WERI-Rb-1 (cell line): ENCODE results near the gene OSBPL6.

Source experiments
- DNase-seq: peaks from one replicate; pipeline ENCODE4 v3.0.0-alpha.2; 2020
- H3K27ac ChIP-seq: fragments of 250-450 bp; sonication (Bioruptor Pico); 2 replicates; pipeline ENCODE4 v1.5.1; 2020; ENCODE audit warnings: mild to moderate bottlenecking, moderate library complexity
- H3K27me3 ChIP-seq: fragments of 250-450 bp; sonication (Bioruptor Pico); 2 replicates; pipeline ENCODE4 v1.5.1; 2021; ENCODE audit warnings: mild to moderate bottlenecking, low read depth, moderate library complexity; ENCODE audit not compliant: insufficient read depth, severe bottlenecking
- H3K36me3 ChIP-seq: fragments of 250-450 bp; sonication (Bioruptor Pico); 2 replicates; pipeline ENCODE4 v1.5.1; 2020; ENCODE audit warnings: mild to moderate bottlenecking, moderate library complexity
- H3K4me3 ChIP-seq: 2 replicates; pipeline ENCODE4 v1.5.1; 2011; ENCODE audit warnings: low read depth, mild to moderate bottlenecking, control low read depth, low read length
- H3K9me3 ChIP-seq: fragments of 250-450 bp; sonication (Bioruptor Pico); 2 replicates; pipeline ENCODE4 v1.5.1; 2021; ENCODE audit warnings: mild to moderate bottlenecking, moderate library complexity; ENCODE audit not compliant: severe bottlenecking
- TF ChIP-seq, protein P1 (sequence below): IDR thresholded peaks from 2 replicates; pipeline ENCODE4 v1.5.1; 2011; ENCODE audit warnings: low read depth, mild to moderate bottlenecking, control low read depth, inconsistent platforms, low read length

Gene OSBPL6

DNA sequence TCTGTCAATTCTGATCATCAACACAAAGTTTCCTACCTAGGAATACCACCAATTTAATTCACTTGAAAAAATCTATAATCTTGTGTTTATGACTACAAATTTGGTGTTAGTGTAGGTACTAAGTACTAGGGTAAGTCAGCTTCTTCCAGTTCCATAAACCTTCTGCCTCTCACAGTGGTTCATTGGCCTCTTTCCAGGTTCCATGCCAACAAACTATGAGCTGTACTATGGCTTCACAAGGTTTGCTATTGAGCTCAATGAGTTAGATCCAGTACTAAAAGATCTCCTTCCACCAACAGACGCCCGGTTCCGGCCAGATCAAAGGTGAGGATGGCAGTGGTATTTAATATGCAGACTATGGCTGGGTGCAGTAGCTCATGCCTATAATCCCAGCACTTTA is 197.9 kb downstream of the OSBPL6 start:
- TF ChIP-seq, protein P1, sequence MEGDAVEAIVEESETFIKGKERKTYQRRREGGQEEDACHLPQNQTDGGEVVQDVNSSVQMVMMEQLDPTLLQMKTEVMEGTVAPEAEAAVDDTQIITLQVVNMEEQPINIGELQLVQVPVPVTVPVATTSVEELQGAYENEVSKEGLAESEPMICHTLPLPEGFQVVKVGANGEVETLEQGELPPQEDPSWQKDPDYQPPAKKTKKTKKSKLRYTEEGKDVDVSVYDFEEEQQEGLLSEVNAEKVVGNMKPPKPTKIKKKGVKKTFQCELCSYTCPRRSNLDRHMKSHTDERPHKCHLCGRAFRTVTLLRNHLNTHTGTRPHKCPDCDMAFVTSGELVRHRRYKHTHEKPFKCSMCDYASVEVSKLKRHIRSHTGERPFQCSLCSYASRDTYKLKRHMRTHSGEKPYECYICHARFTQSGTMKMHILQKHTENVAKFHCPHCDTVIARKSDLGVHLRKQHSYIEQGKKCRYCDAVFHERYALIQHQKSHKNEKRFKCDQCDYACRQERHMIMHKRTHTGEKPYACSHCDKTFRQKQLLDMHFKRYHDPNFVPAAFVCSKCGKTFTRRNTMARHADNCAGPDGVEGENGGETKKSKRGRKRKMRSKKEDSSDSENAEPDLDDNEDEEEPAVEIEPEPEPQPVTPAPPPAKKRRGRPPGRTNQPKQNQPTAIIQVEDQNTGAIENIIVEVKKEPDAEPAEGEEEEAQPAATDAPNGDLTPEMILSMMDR: no peak
- no peak for DNase-seq
- no peaks in the 10 kb centered on the region for H3K9me3 ChIP-seq

DNA sequence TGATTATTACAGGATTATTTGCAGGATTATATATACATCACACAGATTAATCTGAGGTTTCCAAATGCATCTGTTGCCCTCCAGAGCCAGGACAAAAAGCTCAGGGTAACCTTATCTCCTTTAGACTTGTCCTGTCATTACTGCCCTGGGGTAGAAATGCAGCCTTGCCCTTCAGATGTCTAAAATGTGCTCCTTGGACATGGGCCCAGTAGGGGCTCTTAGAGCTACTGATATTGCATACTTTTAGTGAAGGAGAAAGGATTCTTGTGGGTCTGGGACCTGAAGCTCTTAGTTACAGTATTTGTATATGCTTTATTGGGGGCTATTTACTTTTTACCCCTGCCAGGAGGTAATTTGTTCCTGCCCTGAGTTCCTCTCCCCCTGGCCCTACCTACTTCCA is 200.5 kb downstream of the OSBPL6 start:
- Histone ChIP-seq H3K4me3 (no peak overlapping the region), H3K27ac (peak overlapping the region; percentile 79), H3K27me3 (no peaks in the 10 kb centered on the region), H3K9me3 (no peaks in the 10 kb centered on the region), H3K36me3 (peaks cover 13% of the 10 kb centered on the region)
- DNase-seq: peak; percentile 50
- TF ChIP-seq, protein P1: no peak

More for the DNA sequence above, 197.9 kb downstream of the OSBPL6 start:
- H3K4me3 ChIP-seq: no peak overlapping the region
- H3K27ac ChIP-seq: no peak overlapping the region
- peaks cover 33% of the 10 kb centered on the region for H3K36me3 ChIP-seq
- no peaks in the 10 kb centered on the region for H3K27me3 ChIP-seq

DNA sequence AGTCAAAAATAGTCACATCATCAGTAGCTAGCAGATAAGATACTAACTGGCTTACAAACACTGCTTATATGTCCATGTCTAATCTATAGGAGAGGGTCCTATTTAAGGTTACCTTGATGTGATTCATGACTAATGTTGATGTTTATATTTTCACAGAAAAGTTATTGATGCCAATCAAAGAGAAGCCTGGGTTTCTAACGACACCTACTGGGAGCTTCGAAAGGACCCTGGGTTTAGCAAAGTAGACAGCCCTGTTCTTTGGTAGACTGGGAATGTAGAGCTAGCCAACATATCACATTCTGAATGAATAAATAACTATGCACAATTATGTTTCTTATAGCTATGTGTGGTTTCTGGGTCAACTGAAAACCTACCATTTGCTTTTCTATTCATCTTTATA is 201.0 kb downstream of the OSBPL6 start:
- Histone ChIP-seq H3K27me3 (no peaks in the 10 kb centered on the region), H3K4me3 (no peak overlapping the region), H3K36me3 (peaks cover 8% of the 10 kb centered on the region), H3K27ac (peak overlapping the region; percentile 79), H3K9me3 (no peaks in the 10 kb centered on the region)
- TF ChIP-seq, protein P1: 0 out of 2 replicates have a peak, but pooled peaks have one; percentile 9
- no peak for DNase-seq

DNA sequence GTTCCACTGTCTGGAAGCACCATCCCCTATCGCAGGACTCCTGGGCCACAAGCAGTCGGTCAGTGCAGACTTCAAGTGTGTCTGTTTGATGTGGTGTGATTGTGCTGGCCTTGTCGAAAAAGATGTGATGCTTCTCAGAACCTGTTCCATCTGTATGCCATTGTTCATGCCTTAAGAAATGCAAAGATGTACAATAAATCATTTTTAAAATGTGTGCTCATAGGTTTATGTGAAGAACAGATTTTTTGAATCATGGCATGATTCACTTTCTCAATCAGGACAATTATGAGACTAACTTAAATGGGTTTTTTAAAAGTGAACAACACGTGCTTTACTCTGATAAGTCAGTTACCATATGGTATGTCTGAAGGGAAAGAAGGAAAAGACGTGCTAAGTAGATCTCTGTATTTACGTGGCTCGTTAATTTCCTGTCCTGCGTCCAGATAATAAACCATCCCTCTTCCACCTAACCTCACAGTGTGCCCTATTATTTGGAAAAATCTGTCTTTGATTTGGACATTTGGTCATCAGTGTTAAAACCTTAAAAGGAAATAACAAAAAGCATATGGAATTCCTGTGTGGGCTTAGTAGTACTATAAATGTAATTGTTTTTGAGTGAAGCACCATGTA is 201.7 kb downstream of the OSBPL6 start:
- Histone ChIP-seq H3K9me3 (no peaks in the 10 kb centered on the region), H3K4me3 (no peak overlapping the region), H3K36me3 (peaks cover 8% of the 10 kb centered on the region), H3K27me3 (no peaks in the 10 kb centered on the region), H3K27ac (peak overlapping the region; percentile 79)
- no peak for DNase-seq
- TF ChIP-seq, protein P1: no peak

DNA sequence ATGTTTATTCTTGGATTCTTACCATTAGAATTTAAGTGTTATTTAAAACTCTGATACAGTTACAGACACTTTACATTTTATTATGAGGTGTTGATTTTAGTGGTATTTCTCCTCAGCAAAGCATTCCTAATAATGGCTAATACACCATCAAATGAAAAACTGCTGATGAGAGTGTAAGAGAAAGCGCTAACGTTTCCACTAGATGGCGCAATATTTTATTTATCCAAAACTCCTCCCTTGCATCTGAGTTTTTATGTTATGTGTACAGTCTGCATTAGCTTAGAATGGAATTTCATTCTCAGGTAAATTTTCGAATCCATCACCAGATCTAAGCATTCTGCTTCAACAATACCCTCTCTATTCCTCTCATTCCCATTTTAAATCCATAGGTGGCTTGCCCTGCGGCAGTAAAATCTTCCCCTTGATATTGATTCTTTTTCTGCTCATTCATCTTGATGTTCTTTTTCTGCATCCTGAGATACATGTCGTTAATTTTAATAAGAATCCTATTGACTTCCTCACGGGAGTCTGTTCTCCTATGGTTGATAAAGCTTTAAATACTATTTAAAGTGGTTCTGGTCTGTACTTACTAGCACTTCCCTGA is 202.8 kb downstream of the OSBPL6 start:
- DNase-seq: no peak
- H3K27ac ChIP-seq: peak overlapping the region; percentile 79
- H3K27me3 ChIP-seq: no peaks in the 10 kb centered on the region
- H3K4me3 ChIP-seq: no peak overlapping the region
- no peaks in the 10 kb centered on the region for H3K9me3 ChIP-seq
- TF ChIP-seq, protein P1: peak; percentile 45
- H3K36me3 ChIP-seq: peaks cover 6% of the 10 kb centered on the region
